Esophagus squamous epithelium (tissue), 4 donors: ENCODE data around the gene OR8H3.

ENCODE experiments used
- CTCF ChIP-seq, 6 experiments: fragments of 450-650 bp in 4 of 6; fragments of 200-600 bp in 2 of 6; sonication (generic) in 2 of 6; IDR thresholded peaks; one replicate each; pipeline ENCODE4 v1.5.1; 2016 to 2019; ENCODE audit warnings: antibody characterized with exemption in 6 of 6, mild to moderate bottlenecking in 4 of 6, moderate library complexity in 4 of 6
- POLR2A ChIP-seq, 4 donors: fragments of 450-650 bp; IDR thresholded peaks; one replicate each; pipeline ENCODE4 v1.6.1; 2017; ENCODE audit warnings: antibody characterized with exemption in 4 of 4, mild to moderate bottlenecking in 4 of 4, moderate library complexity in 3 of 4

- TF ChIP-seq POLR2A (IDR thresholded peaks at IDR 0.05), result no peak
- no peak for TF ChIP-seq CTCF (IDR thresholded peaks at IDR 0.05)
Observed at GRCh38 chr11:56160217-56160616, 38.0 kb downstream of the OR8H3 start, which contains the start of gene OR8K5.
